HG02642 (cell line): ENCODE results near the gene CCDC82.
"Not testable (repeated sequence)": the region's sequence is repeated elsewhere in the genome, so short reads cannot be mapped to it uniquely, and the experiment has no call there.

Source experiments
- ATAC-seq: cut with Tn5 transposase; IDR thresholded peaks from one replicate; pipeline ENCODE4 v1.9.1; 2021; ENCODE audit warnings: mild to moderate bottlenecking; ENCODE audit not compliant: unreplicated experiment, poor library complexity

CCDC82 gene

GRCh38 chr11:96389720-96390487 lies at the start of gene CCDC82, which contains the start of gene JRKL:
Gene CCDC82, minus strand, starts transcription at chr11:96389912. Its CDS starts 5,165 bp downstream, at chr11:96384747.
Gene JRKL, plus strand, starts transcription at chr11:96390013. Its CDS starts 637 bp downstream, at chr11:96390650.
- ATAC-seq: peak; percentile 97

GRCh38 chr11:96432654-96433053 lies 42.9 kb upstream of the CCDC82 start:
- not testable (repeated sequence) for ATAC-seq

GRCh38 chr11:96430668-96431067 lies 41.0 kb upstream of the CCDC82 start:
- no peak for ATAC-seq

- no peak for ATAC-seq
Observed at GRCh38 chr11:96424693-96425092, 35.0 kb upstream of the CCDC82 start.

GRCh38 chr11:96413408-96413807 lies 23.7 kb upstream of the CCDC82 start:
- ATAC-seq: no peak

GRCh38 chr11:96412761-96413381 lies 23.2 kb upstream of the CCDC82 start:
- no peak for ATAC-seq

- ATAC-seq: not testable (repeated sequence)
Observed at GRCh38 chr11:96411412-96411811, 21.7 kb upstream of the CCDC82 start.

- ATAC-seq: no peak
Observed at GRCh38 chr11:96400697-96401096, 11.0 kb upstream of the CCDC82 start.

- no peak for ATAC-seq
Observed at GRCh38 chr11:96397863-96398262, 8.2 kb upstream of the CCDC82 start.

GRCh38 chr11:96396637-96397036 lies 6.9 kb upstream of the CCDC82 start:
- ATAC-seq: no peak

GRCh38 chr11:96394773-96395172 lies 5.1 kb upstream of the CCDC82 start:
- no peak for ATAC-seq

GRCh38 chr11:96393753-96394348 lies 4.1 kb upstream of the CCDC82 start:
- ATAC-seq: no peak

GRCh38 chr11:96391698-96392307 lies 2.1 kb upstream of the CCDC82 start:
- ATAC-seq: no peak

GRCh38 chr11:96390488-96390792 lies 728 bp upstream of the CCDC82 start:
- ATAC-seq: no peak

GRCh38 chr11:96388891-96389719 lies 607 bp downstream of the CCDC82 start:
- peak; percentile 60 for ATAC-seq

GRCh38 chr11:96385187-96385586 lies 4.5 kb downstream of the CCDC82 start:
- no peak for ATAC-seq

GRCh38 chr11:96384156-96384555 lies 5.6 kb downstream of the CCDC82 start:
- ATAC-seq: no peak

- ATAC-seq: no peak
Observed at GRCh38 chr11:96376796-96377195, 12.9 kb downstream of the CCDC82 start.

GRCh38 chr11:96373826-96374225 lies 15.9 kb downstream of the CCDC82 start:
- ATAC-seq: no peak

- ATAC-seq: no peak
Observed at GRCh38 chr11:96367342-96367741, 22.4 kb downstream of the CCDC82 start.
